Measurements from ENCODE around the gene RBL1.

DNA sequence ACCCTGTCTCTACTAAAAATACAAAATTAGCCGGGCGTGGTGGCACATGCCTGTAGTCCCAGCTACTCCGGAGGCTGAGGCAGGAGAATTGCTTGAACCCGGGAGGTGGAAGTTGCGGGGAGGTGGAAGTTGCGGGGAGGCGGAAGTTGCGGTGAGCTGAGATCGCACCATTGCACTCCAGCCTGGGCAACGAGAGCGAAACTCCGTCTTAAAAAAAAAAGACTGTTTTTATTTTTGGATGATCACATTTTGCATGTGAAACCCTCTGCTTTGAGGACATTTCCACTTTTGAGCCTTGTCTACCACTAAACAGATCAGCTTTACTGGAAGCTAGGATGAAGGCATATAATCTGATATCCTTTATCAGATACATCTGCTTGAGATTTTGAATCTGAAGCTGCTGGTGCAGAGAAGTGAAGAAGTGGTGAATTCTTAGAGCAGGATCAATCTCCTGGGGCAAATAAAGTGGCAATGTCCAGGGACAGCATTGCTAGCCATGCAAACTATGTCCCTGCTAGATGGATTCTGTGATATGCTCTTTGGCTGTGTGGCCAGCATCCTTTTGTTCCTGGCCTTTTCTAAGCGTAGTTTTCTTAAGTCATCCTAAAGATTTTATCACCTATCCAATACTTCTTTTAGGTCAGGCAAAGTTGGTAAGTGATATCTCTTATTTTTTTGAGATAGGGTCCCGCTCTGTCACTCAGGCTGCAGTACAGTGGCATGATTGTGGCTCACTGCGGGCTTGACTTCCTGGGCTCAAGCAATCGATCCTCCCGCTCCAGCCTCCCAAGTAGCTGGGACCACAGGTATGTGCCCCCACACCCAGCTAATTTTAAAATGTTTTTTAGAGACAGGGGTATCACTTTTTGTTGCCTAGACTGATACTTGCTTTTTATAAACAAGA, 23.3 kb downstream of the RBL1 start:
- no peak for TF ChIP-seq GABPA (IDR thresholded peaks at IDR 0.05; ENCODE audit: low read depth)
- TF ChIP-seq CTCF (IDR thresholded peaks at IDR 0.05; ENCODE audit: insufficient read depth, low read length), result no peak
- TF ChIP-seq POLR2AphosphoS5 (IDR thresholded peaks at IDR 0.05; ENCODE audit: low read depth), result no peak
- no peak for TF ChIP-seq REST (IDR thresholded peaks at IDR 0.05; ENCODE audit: insufficient replicate concordance, low read depth)
- no peak for TF ChIP-seq SPI1 (IDR thresholded peaks at IDR 0.05; ENCODE audit: borderline replicate concordance, low read depth)
